ENCODE results near the gene NRBF2.

Gene NRBF2

GRCh38 chr10:63157845-63158624 lies 24.9 kb downstream of the NRBF2 start:
- FAIRE-seq (peak; percentile 31), DNase-seq (ENCODE audit: insufficient read length, low spot score) (peak; percentile 60)

GRCh38 chr10:63161592-63161991 lies 28.5 kb downstream of the NRBF2 start:
- DNase-seq (ENCODE audit: insufficient read length, low spot score): no peak
- no peak for FAIRE-seq

- FAIRE-seq (no peak), DNase-seq (ENCODE audit: insufficient read length, low spot score) (no peak)
Observed at GRCh38 chr10:63164166-63164623, 31.1 kb downstream of the NRBF2 start.

GRCh38 chr10:63165249-63165648 lies 32.1 kb downstream of the NRBF2 start:
- no peak for DNase-seq (ENCODE audit: insufficient read length, low spot score)
- no peak for FAIRE-seq

GRCh38 chr10:63166742-63167258 lies 33.7 kb downstream of the NRBF2 start:
- DNase-seq (ENCODE audit: insufficient read length, low spot score) (peak; percentile 52), FAIRE-seq (peak; percentile 68)

- no peak for FAIRE-seq
Observed at GRCh38 chr10:63168821-63169462, 35.8 kb downstream of the NRBF2 start.

GRCh38 chr10:63169624-63170023 lies 36.5 kb downstream of the NRBF2 start:
- DNase-seq (ENCODE audit: insufficient read length, low spot score) (no peak), FAIRE-seq (no peak)

More at GRCh38 chr10:63168821-63169462, 35.8 kb downstream of the NRBF2 start:
- no peak for DNase-seq (ENCODE audit: insufficient read length, low spot score)

GRCh38 chr10:63171255-63171855 lies 38.2 kb downstream of the NRBF2 start:
- DNase-seq (ENCODE audit: insufficient read length, low spot score): no peak
- no peak for FAIRE-seq

- DNase-seq (ENCODE audit: insufficient read length, low spot score): no peak
- FAIRE-seq: no peak
Observed at GRCh38 chr10:63171926-63172325, 38.8 kb downstream of the NRBF2 start.

GRCh38 chr10:63173468-63174232 lies 40.5 kb downstream of the NRBF2 start:
- DNase-seq (ENCODE audit: insufficient read length, low spot score): no peak
- no peak for FAIRE-seq

- DNase-seq (ENCODE audit: insufficient read length, low spot score): no peak
- FAIRE-seq: no peak
Observed at GRCh38 chr10:63175534-63175933, 42.4 kb downstream of the NRBF2 start.

- FAIRE-seq (no peak), DNase-seq (ENCODE audit: insufficient read length, low spot score) (no peak)
Observed at GRCh38 chr10:63192826-63193225, 59.7 kb downstream of the NRBF2 start.

GRCh38 chr10:63197344-63198092 lies 64.4 kb downstream of the NRBF2 start:
- FAIRE-seq (no peak), DNase-seq (ENCODE audit: insufficient read length, low spot score) (no peak)

- FAIRE-seq (no peak), DNase-seq (ENCODE audit: insufficient read length, low spot score) (no peak)
Observed at GRCh38 chr10:63199716-63200115, 66.6 kb downstream of the NRBF2 start.

GRCh38 chr10:63200431-63200830 lies 67.3 kb downstream of the NRBF2 start:
- FAIRE-seq (no peak), DNase-seq (ENCODE audit: insufficient read length, low spot score) (no peak)

- FAIRE-seq (no peak), DNase-seq (ENCODE audit: insufficient read length, low spot score) (no peak)
Observed at GRCh38 chr10:63201118-63201517, 68.0 kb downstream of the NRBF2 start.

Measured in HTR-8/SVneo (cell line).